Retinal pigment epithelial cell (primary cell): ENCODE data around the gene RGS7.

Experiments used
- DNase-seq: peaks from one replicate; pipeline ENCODE4 v3.0.0-alpha.2; 2010; ENCODE audit warnings: low read depth
- H3K4me3 ChIP-seq: 2 replicates; pipeline ENCODE4 v1.5.1; 2011; ENCODE audit warnings: mild to moderate bottlenecking, low read length, control low read depth, moderate library complexity
- CTCF ChIP-seq: conservative IDR thresholded peaks from 2 replicates; pipeline ENCODE4 v1.5.1; 2011; ENCODE audit warnings: low read depth, low read length, control low read depth, inconsistent platforms

The RGS7 gene

GRCh38 chr1:240876071-240876470, 480.9 kb downstream of the RGS7 start:
- no peak for TF ChIP-seq CTCF
- no peak overlapping the region for H3K4me3 ChIP-seq
- DNase-seq = no peak

GRCh38 chr1:240869071-240869470, 487.9 kb downstream of the RGS7 start:
- no peak overlapping the region for H3K4me3 ChIP-seq
- DNase-seq = no peak

GRCh38 chr1:240866724-240867123, 490.3 kb downstream of the RGS7 start:
- TF ChIP-seq CTCF = no peak
- no peak for DNase-seq
- H3K4me3 ChIP-seq = no peak overlapping the region

More at GRCh38 chr1:240869071-240869470, 487.9 kb downstream of the RGS7 start:
- TF ChIP-seq CTCF = no peak

- DNase-seq = no peak
- TF ChIP-seq CTCF = no peak
- H3K4me3 ChIP-seq = no peak overlapping the region
Measured at GRCh38 chr1:240860023-240860422, 497.0 kb downstream of the RGS7 start.

- no peak for DNase-seq
Measured at GRCh38 chr1:240854367-240854766, 502.6 kb downstream of the RGS7 start.

GRCh38 chr1:240847325-240847724, 509.7 kb downstream of the RGS7 start:
- H3K4me3 ChIP-seq = no peak overlapping the region
- no peak for TF ChIP-seq CTCF
- DNase-seq = no peak

More at GRCh38 chr1:240854367-240854766, 502.6 kb downstream of the RGS7 start:
- H3K4me3 ChIP-seq = no peak overlapping the region
- TF ChIP-seq CTCF = no peak

GRCh38 chr1:240844486-240844885, 512.5 kb downstream of the RGS7 start:
- no peak for TF ChIP-seq CTCF
- no peak for DNase-seq
- H3K4me3 ChIP-seq = no peak overlapping the region
